ENCODE results near the gene CCDC93. TPM values are rescaled to one million over a fixed set of nuclear protein-coding genes. Genes with fewer than 3 reads are reported as not detected.

The CCDC93 gene
- total and polyA plus RNA-seq, 10 of the 15 experiments (the other 5 are each of a cell fraction or from before 2014, with no cell fraction given), result 3.6 to 27.2 (median 13.5) TPM

DNA sequence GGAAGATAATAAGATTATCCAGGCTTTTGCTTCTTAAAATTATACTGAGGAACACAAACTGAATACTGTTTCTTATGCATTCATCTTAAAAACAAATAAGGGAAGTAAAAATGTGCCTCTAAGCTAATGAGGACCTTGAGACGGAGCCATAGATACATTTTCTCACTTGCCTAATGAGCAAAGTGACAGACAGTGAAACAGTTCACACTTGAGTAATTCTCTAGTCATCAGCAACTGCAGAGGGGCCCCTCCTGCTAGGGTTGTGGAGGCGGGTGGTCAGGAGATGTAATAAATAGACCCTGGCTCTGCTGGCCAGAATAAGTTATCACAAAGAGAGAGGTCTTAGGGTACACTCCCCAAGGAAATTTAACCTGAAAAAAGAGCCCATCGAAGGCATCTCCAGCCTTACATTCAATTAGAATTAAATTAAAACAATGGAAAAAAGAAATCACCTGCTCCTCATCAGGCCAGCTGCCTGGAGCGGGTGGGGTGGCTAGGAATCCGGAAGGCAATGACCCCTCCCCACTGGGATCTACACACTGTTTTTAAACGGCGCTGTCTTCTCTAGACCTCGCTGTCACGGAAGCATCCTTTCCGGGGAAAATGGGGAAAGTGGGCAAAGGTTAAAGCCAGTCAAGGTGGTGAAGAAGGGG is 41.8 kb upstream of the CCDC93 start (continued):
- TF ChIP-seq, protein P1, sequence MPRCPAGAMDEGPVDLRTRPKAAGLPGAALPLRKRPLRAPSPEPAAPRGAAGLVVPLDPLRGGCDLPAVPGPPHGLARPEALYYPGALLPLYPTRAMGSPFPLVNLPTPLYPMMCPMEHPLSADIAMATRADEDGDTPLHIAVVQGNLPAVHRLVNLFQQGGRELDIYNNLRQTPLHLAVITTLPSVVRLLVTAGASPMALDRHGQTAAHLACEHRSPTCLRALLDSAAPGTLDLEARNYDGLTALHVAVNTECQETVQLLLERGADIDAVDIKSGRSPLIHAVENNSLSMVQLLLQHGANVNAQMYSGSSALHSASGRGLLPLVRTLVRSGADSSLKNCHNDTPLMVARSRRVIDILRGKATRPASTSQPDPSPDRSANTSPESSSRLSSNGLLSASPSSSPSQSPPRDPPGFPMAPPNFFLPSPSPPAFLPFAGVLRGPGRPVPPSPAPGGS (IDR thresholded peaks at IDR 0.05; ENCODE audit: borderline replicate concordance, insufficient read depth, low read depth, low read length, poor library complexity, severe bottlenecking), result no peak
- no peak for TF ChIP-seq NR2C2 (IDR thresholded peaks at IDR 0.05; ENCODE audit: borderline replicate concordance, control insufficient read depth, insufficient read length, low read depth)
- TF ChIP-seq HDAC2 (IDR thresholded peaks at IDR 0.05), result no peak
- TF ChIP-seq, protein P2, sequence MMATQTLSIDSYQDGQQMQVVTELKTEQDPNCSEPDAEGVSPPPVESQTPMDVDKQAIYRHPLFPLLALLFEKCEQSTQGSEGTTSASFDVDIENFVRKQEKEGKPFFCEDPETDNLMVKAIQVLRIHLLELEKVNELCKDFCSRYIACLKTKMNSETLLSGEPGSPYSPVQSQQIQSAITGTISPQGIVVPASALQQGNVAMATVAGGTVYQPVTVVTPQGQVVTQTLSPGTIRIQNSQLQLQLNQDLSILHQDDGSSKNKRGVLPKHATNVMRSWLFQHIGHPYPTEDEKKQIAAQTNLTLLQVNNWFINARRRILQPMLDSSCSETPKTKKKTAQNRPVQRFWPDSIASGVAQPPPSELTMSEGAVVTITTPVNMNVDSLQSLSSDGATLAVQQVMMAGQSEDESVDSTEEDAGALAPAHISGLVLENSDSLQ (IDR thresholded peaks at IDR 0.05), result peak; percentile 93
- no peak for TF ChIP-seq EED (IDR thresholded peaks at IDR 0.05; ENCODE audit: low read depth)
- TF ChIP-seq, protein P3, sequence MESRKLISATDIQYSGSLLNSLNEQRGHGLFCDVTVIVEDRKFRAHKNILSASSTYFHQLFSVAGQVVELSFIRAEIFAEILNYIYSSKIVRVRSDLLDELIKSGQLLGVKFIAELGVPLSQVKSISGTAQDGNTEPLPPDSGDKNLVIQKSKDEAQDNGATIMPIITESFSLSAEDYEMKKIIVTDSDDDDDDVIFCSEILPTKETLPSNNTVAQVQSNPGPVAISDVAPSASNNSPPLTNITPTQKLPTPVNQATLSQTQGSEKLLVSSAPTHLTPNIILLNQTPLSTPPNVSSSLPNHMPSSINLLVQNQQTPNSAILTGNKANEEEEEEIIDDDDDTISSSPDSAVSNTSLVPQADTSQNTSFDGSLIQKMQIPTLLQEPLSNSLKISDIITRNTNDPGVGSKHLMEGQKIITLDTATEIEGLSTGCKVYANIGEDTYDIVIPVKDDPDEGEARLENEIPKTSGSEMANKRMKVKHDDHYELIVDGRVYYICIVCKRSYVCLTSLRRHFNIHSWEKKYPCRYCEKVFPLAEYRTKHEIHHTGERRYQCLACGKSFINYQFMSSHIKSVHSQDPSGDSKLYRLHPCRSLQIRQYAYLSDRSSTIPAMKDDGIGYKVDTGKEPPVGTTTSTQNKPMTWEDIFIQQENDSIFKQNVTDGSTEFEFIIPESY (IDR thresholded peaks at IDR 0.05), result no peak
- TF ChIP-seq TCF3 (IDR thresholded peaks at IDR 0.05; ENCODE audit: borderline replicate concordance, insufficient read depth, low read depth, low read length), result no peak
- TF ChIP-seq ASH2L (IDR thresholded peaks at IDR 0.05; ENCODE audit: borderline replicate concordance, low read depth), result 0 out of 2 replicates have a peak, but pooled peaks have one; percentile 38
- peak; percentile 82 for TF ChIP-seq DPF2 (IDR thresholded peaks at IDR 0.05)
- no peak for TF ChIP-seq RBBP5 (conservative IDR thresholded peaks at IDR 0.05)
- TF ChIP-seq, protein P4, sequence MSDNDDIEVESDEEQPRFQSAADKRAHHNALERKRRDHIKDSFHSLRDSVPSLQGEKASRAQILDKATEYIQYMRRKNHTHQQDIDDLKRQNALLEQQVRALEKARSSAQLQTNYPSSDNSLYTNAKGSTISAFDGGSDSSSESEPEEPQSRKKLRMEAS (IDR thresholded peaks at IDR 0.05; ENCODE audit: low read depth, low read length), result no peak
- no peak for TF ChIP-seq ZNF384 (IDR thresholded peaks at IDR 0.05; ENCODE audit: borderline replicate concordance, low read depth, low read length)
- TF ChIP-seq, protein P5, sequence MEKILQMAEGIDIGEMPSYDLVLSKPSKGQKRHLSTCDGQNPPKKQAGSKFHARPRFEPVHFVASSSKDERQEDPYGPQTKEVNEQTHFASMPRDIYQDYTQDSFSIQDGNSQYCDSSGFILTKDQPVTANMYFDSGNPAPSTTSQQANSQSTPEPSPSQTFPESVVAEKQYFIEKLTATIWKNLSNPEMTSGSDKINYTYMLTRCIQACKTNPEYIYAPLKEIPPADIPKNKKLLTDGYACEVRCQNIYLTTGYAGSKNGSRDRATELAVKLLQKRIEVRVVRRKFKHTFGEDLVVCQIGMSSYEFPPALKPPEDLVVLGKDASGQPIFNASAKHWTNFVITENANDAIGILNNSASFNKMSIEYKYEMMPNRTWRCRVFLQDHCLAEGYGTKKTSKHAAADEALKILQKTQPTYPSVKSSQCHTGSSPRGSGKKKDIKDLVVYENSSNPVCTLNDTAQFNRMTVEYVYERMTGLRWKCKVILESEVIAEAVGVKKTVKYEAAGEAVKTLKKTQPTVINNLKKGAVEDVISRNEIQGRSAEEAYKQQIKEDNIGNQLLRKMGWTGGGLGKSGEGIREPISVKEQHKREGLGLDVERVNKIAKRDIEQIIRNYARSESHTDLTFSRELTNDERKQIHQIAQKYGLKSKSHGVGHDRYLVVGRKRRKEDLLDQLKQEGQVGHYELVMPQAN (conservative IDR thresholded peaks at IDR 0.05), result no peak
- peak; percentile 56 for TF ChIP-seq NFIC (IDR thresholded peaks at IDR 0.05; ENCODE audit: low read depth, low read length)
- TF ChIP-seq, protein P6, sequence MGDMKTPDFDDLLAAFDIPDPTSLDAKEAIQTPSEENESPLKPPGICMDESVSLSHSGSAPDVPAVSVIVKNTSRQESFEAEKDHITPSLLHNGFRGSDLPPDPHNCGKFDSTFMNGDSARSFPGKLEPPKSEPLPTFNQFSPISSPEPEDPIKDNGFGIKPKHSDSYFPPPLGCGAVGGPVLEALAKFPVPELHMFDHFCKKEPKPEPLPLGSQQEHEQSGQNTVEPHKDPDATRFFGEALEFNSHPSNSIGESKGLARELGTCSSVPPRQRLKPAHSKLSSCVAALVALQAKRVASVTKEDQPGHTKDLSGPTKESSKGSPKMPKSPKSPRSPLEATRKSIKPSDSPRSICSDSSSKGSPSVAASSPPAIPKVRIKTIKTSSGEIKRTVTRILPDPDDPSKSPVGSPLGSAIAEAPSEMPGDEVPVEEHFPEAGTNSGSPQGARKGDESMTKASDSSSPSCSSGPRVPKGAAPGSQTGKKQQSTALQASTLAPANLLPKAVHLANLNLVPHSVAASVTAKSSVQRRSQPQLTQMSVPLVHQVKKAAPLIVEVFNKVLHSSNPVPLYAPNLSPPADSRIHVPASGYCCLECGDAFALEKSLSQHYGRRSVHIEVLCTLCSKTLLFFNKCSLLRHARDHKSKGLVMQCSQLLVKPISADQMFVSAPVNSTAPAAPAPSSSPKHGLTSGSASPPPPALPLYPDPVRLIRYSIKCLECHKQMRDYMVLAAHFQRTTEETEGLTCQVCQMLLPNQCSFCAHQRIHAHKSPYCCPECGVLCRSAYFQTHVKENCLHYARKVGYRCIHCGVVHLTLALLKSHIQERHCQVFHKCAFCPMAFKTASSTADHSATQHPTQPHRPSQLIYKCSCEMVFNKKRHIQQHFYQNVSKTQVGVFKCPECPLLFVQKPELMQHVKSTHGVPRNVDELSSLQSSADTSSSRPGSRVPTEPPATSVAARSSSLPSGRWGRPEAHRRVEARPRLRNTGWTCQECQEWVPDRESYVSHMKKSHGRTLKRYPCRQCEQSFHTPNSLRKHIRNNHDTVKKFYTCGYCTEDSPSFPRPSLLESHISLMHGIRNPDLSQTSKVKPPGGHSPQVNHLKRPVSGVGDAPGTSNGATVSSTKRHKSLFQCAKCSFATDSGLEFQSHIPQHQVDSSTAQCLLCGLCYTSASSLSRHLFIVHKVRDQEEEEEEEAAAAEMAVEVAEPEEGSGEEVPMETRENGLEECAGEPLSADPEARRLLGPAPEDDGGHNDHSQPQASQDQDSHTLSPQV (IDR thresholded peaks at IDR 0.05), result no peak
- TF ChIP-seq HDAC6 (IDR thresholded peaks at IDR 0.05; ENCODE audit: unreplicated experiment), result no peak
- no peak for TF ChIP-seq MYC (IDR thresholded peaks at IDR 0.05; ENCODE audit: insufficient read depth, insufficient read length, insufficient replicate concordance, low read length, severe bottlenecking)
- TF ChIP-seq RAD51 (IDR thresholded peaks at IDR 0.05), result no peak
- TF ChIP-seq SMC3 (IDR thresholded peaks at IDR 0.05; ENCODE audit: borderline replicate concordance, low read length), result no peak

All from GM12878 (cell line).